ENCODE measurements around the gene ADARB1. TPM values are rescaled to one million over a fixed set of nuclear protein-coding genes. Genes with fewer than 3 reads are reported as not detected.
A peak's percentile ranks its signal among the peaks of the same experiment; 100 is the strongest.

ADARB1 gene
- total RNA-seq, 1 donor from 2014 or later, result 5.1 TPM

DNA sequence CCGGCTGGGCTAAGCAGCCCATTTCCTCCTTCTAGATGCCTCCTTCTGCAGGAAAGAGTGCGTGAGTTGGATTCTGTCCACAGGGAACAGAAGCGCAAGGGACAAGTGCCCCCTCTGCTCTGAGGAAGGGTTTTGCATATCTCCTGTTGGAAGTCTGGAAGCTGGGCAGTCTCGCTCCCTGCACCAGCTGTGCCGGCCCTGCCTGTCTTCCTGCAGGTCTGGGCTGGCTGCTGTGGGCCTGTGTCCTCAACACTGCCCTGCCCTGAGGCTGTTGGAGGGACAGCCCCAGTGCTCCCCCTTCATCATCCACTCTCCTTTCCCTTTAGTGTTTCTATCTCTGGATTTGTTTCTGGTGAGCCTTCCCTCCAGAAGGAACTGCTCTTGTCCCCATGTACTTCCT is 21.8 kb downstream of the ADARB1 start:
- TF ChIP-seq EZH2 (IDR thresholded peaks at IDR 0.05), result no peak
- TF ChIP-seq EZH2phosphoT487 (IDR thresholded peaks at IDR 0.05), result no peak
- TF ChIP-seq, protein P1, sequence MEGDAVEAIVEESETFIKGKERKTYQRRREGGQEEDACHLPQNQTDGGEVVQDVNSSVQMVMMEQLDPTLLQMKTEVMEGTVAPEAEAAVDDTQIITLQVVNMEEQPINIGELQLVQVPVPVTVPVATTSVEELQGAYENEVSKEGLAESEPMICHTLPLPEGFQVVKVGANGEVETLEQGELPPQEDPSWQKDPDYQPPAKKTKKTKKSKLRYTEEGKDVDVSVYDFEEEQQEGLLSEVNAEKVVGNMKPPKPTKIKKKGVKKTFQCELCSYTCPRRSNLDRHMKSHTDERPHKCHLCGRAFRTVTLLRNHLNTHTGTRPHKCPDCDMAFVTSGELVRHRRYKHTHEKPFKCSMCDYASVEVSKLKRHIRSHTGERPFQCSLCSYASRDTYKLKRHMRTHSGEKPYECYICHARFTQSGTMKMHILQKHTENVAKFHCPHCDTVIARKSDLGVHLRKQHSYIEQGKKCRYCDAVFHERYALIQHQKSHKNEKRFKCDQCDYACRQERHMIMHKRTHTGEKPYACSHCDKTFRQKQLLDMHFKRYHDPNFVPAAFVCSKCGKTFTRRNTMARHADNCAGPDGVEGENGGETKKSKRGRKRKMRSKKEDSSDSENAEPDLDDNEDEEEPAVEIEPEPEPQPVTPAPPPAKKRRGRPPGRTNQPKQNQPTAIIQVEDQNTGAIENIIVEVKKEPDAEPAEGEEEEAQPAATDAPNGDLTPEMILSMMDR (IDR thresholded peaks at IDR 0.05), result no peak
- no peak for DNase-seq (ENCODE audit: low spot score)
- no peak overlapping the region for H3K4me2 ChIP-seq
- no peaks in the 10 kb centered on the region for H3K36me3 ChIP-seq
- H3K27ac ChIP-seq, result no peak overlapping the region
- Mint-ChIP-seq H3K4me3 (no peak overlapping the region), H3K27ac (peak overlapping the region; percentile 72), H3K27me3 (ENCODE audit: insufficient read depth, low read depth) (peaks cover 4% of the 10 kb centered on the region), H3K4me1 (peaks cover 25% of the 10 kb centered on the region), H3K9me3 (no peaks in the 10 kb centered on the region), H3K36me3 (no peaks in the 10 kb centered on the region)
- H3K27me3 ChIP-seq, result no peaks in the 10 kb centered on the region
- no peaks in the 10 kb centered on the region for H3K4me1 ChIP-seq
- H3K79me2 ChIP-seq (ENCODE audit: low read depth), result no peaks in the 10 kb centered on the region
- no peak overlapping the region for H3K9ac ChIP-seq
- H3F3A ChIP-seq (ENCODE audit: low read depth), result no peaks in the 10 kb centered on the region
- peaks cover 3% of the 10 kb centered on the region for H4K20me1 ChIP-seq (ENCODE audit: low read depth)
- no peaks in the 10 kb centered on the region for H3K9me3 ChIP-seq (ENCODE audit: low read depth)
- no peak overlapping the region for H3K4me3 ChIP-seq
- H2AFZ ChIP-seq (replicated peaks), result no peak overlapping the region

- DNase-seq (ENCODE audit: low spot score), result no peak
- TF ChIP-seq EZH2phosphoT487 (IDR thresholded peaks at IDR 0.05) (no peak), EZH2 (IDR thresholded peaks at IDR 0.05) (no peak)
- TF ChIP-seq, protein P1 (IDR thresholded peaks at IDR 0.05), result no peak
- no peak overlapping the region for H3K27ac ChIP-seq
Observed at GRCh38 chr21:45097827-45098387, 23.5 kb downstream of the ADARB1 start.

DNA sequence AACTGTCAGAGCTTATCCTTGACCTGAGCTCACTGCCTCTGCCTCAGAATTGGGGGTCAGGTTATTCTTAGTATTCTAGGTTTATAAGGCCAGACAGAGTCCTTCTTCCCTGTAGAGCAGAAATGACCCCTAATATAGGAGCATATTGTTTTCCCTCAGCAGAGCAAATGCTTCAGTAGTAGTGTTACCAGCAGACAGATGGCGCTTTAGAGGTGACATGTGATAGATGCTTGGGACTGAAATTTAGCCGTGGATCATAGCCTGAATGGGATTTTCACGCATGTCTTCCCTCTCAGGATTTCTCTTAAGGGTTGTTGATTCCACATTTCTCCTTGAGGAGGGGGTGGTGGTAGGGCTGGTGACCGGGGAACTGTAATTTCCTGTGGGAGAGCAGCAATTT is 24.5 kb downstream of the ADARB1 start:
- no peak overlapping the region for H3K27ac ChIP-seq
- peak; percentile 45 for DNase-seq (ENCODE audit: low spot score)
- no peaks in the 10 kb centered on the region for H3K27me3 ChIP-seq
- H3K4me1 Mint-ChIP-seq, result peaks cover 18% of the 10 kb centered on the region
- H3K36me3 Mint-ChIP-seq, result no peaks in the 10 kb centered on the region
- H2AFZ ChIP-seq (replicated peaks), result no peak overlapping the region
- peaks cover 4% of the 10 kb centered on the region for H3K27me3 Mint-ChIP-seq (ENCODE audit: insufficient read depth, low read depth)
- no peaks in the 10 kb centered on the region for H3K9me3 ChIP-seq (ENCODE audit: low read depth)
- no peaks in the 10 kb centered on the region for H3K36me3 ChIP-seq
- H4K20me1 ChIP-seq (ENCODE audit: low read depth), result no peaks in the 10 kb centered on the region
- H3K4me3 ChIP-seq, result no peak overlapping the region
- H3K4me3 Mint-ChIP-seq, result no peak overlapping the region
- no peak for TF ChIP-seq EZH2 (IDR thresholded peaks at IDR 0.05)
- TF ChIP-seq, protein P1 (IDR thresholded peaks at IDR 0.05), result peak; percentile 56
- H3K9me3 Mint-ChIP-seq, result no peaks in the 10 kb centered on the region
- H3K9ac ChIP-seq, result no peak overlapping the region
- no peaks in the 10 kb centered on the region for H3F3A ChIP-seq (ENCODE audit: low read depth)
- no peaks in the 10 kb centered on the region for H3K4me1 ChIP-seq
- no peak overlapping the region for H3K27ac Mint-ChIP-seq
- no peaks in the 10 kb centered on the region for H3K79me2 ChIP-seq (ENCODE audit: low read depth)
- H3K4me2 ChIP-seq, result no peak overlapping the region

More at GRCh38 chr21:45097827-45098387, 23.5 kb downstream of the ADARB1 start:
- H3K4me1 ChIP-seq, result no peaks in the 10 kb centered on the region
- no peak overlapping the region for H3K9ac ChIP-seq
- peaks cover 4% of the 10 kb centered on the region for H3K27me3 Mint-ChIP-seq (ENCODE audit: insufficient read depth, low read depth)
- H4K20me1 ChIP-seq (ENCODE audit: low read depth), result no peaks in the 10 kb centered on the region
- H3K4me3 Mint-ChIP-seq, result no peak overlapping the region
- H3K27me3 ChIP-seq, result no peaks in the 10 kb centered on the region
- no peaks in the 10 kb centered on the region for H3K79me2 ChIP-seq (ENCODE audit: low read depth)
- H3K36me3 ChIP-seq, result no peaks in the 10 kb centered on the region
- H3K36me3 Mint-ChIP-seq, result no peaks in the 10 kb centered on the region
- H3K4me1 Mint-ChIP-seq, result peaks cover 18% of the 10 kb centered on the region
- no peaks in the 10 kb centered on the region for H3K9me3 ChIP-seq (ENCODE audit: low read depth)
- H3K9me3 Mint-ChIP-seq, result no peaks in the 10 kb centered on the region
- H3F3A ChIP-seq (ENCODE audit: low read depth), result no peaks in the 10 kb centered on the region
- no peak overlapping the region for H2AFZ ChIP-seq (replicated peaks)
- H3K27ac Mint-ChIP-seq, result no peak overlapping the region
- no peak overlapping the region for H3K4me2 ChIP-seq
- no peak overlapping the region for H3K4me3 ChIP-seq
